Activated CD8-positive, alpha-beta memory T cell treated with anti-CD3 and anti-CD28 coated beads for 36 hours (primary cell): Measurements from ENCODE around the gene CLUH. TPM values are rescaled to one million over a fixed set of nuclear protein-coding genes. Genes with fewer than 3 reads are reported as not detected.
"Not testable (repeated sequence)": the region's sequence is repeated elsewhere in the genome, so short reads cannot be mapped to it uniquely, and the experiment has no call there.

Experiments
- CTCF ChIA-PET: fragments of 350-600 bp; sonication (Branson Sonifier 250); formaldehyde crosslinking; loops from one replicate; lab custom pipeline; 2021; ENCODE audit warnings: antibody characterized with exemption; lab: Charles Lee
- POLR2A ChIA-PET: fragments of 350-600 bp; sonication (Branson Sonifier 250); formaldehyde crosslinking; loops from one replicate; lab custom pipeline; 2021; ENCODE audit warnings: antibody characterized with exemption; lab: Charles Lee
- total RNA-seq, 2 experiments: library from RNA; stranded (reverse); gene quantifications; one replicate each; pipeline ENCODE4 v1.2.3, GENCODE V29; 2021

Gene CLUH
- total RNA-seq, 2 experiments from 2014 or later = 152 to 164 TPM

DNA sequence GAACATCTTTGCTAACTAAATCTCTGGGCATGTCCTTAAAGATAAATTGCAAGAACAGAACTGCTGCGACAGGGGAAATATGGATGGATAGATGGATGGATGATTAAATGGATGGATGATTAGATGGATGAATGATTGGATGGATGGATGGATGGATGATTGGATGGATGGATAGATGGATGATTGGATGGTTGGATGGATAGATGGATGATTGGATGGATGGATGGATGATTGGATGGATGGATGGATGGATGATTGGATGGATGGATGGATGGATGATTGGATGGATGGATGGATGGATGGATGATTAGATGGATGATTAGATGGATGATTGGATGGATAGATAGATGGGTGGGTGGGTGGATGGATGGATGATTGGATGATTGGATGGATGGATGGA lies 32.3 kb downstream of the CLUH start:
- POLR2A ChIA-PET, CTCF ChIA-PET: not testable (repeated sequence)

DNA sequence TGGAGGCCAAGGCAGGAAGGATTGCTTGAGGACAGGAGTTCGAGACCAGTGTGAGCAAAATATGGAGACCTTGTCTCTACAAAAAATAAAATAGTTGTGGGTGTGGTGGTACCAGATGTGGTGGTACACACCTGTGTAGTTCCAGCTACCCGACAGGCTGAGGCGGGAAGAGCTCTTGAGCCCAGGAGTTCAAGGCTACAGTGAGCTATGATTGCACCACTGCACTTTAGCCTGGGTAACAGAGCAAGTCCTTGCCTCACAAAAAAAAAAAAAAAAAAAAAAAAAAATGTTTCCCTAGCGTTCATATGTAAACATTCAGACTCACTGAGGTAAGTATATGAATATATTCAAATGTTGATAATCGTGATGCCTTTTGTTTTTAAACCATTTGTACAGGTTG lies 39.5 kb downstream of the CLUH start:
- POLR2A ChIA-PET = no interaction called here
- CTCF ChIA-PET = no interaction called here

DNA sequence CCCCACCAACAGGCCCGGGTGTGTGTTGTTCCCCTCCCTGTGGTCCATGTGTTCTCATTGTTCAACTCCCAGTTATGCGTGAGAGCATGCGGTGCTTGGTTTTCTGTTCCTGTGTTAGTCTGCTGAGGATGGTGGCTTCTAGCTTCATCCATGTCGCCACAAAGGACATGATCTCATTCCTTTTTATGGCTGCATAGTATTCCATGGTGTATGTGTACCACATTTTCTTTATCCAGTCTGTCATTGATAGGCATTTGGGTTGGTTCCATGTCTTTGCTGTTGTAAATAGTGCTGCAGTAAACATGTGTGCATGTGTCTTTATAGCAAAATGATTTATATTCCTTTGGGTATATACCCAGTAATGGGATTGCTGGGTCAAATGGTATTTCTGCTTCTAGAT lies 51.2 kb downstream of the CLUH start:
- POLR2A ChIA-PET, CTCF ChIA-PET: not testable (repeated sequence)

DNA sequence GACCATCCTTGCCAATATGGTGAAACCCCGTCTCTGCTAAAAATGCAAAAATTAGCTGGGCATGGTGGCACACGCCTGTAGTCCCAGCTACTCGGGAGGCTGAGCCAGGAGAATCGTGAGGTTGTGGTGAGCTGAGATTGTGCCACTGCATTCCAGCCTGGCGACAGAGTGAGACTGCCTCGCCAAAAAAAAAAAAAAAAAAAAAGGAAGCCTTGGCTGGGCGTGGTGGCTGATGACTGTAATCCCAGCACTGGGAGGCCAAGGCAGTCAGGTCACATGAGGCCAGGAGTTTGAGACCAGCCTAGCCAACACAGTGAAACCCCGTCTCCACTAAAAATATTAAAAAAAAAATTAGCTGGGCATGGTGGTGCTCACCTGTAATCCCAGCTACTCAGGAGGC lies 52.2 kb downstream of the CLUH start:
- ChIA-PET CTCF (interaction anchor here (0.6 to 0.7 kb wide), 2 partner anchors 16 to 20 kb away, joined by 3 to 4 read pairs; no protein-coding TSS in a partner anchor), POLR2A (interaction anchor here (0.6 kb wide), 2 partner anchors 87 to 1366 kb away, joined by 4 to 9 read pairs; no protein-coding TSS in a partner anchor)

DNA sequence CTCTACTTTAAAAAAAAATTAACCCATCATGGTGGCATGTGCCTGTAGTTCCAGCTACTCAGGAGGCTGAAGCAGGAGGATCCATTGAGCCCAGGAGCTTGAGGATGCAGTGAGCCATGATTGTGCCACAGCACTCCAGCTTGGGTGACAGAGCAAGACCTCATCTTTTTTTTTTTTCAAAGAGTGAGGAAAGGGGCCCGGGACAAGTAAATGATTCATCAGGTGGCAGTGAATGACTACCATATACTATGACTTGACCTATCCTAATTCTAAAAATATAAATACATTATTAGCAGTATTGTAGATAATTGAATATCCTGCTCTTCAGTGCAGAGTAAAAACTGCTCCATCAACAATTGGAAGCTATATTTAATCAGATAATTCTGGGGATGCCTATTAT lies 55.3 kb downstream of the CLUH start:
- CTCF ChIA-PET = interaction anchor here (0.7 kb wide), 1 partner anchor 120 kb away, joined by 3 read pairs; no protein-coding TSS in a partner anchor
- POLR2A ChIA-PET = interaction anchor here (0.7 kb wide), 1 partner anchor 1641 kb away, joined by 3 read pairs; no protein-coding TSS in a partner anchor

DNA sequence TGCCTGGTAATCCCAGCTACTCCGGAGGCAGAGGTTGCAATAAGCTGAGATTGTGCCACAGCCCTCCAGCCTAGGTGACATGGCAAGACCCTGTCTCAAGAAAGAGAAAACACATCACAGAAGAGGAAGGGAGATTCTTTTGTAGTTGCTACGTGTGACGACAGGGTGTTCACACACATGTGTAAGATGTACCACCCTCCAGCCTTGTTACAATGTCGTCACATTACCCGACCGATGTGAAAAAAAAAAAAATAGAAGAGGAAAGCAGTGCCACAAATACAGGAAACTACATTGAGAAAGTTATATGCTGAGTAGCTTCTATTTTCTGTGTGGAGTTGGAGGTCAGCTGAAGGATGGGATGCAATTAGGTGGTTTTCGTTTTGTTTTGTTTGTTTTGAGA lies 56.0 kb downstream of the CLUH start:
- CTCF ChIA-PET = interaction anchor here (0.6 to 0.7 kb wide), 2 partner anchors 11 to 121 kb away, joined by 3 read pairs; no protein-coding TSS in a partner anchor
- POLR2A ChIA-PET = interaction anchor here (0.7 kb wide), 1 partner anchor 1642 kb away, joined by 3 read pairs; no protein-coding TSS in a partner anchor

DNA sequence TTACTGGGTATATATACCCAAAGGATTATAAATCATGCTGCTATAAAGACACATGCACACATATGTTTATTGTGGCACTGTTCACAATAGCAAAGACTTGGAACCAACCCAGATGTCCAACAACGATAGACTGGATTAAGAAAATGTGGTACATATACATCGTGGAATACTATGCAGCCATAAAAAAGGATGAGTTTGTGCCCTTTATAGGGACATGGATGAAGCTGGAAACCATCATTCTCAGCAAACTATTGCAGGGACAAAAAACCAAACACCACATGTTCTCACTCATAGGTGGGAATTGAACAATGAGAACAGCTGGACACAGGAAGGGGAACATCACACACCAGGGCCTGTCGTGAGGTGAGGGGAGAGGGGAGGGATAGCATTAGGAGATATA lies 58.7 kb downstream of the CLUH start:
- POLR2A ChIA-PET, CTCF ChIA-PET: not testable (repeated sequence)

DNA sequence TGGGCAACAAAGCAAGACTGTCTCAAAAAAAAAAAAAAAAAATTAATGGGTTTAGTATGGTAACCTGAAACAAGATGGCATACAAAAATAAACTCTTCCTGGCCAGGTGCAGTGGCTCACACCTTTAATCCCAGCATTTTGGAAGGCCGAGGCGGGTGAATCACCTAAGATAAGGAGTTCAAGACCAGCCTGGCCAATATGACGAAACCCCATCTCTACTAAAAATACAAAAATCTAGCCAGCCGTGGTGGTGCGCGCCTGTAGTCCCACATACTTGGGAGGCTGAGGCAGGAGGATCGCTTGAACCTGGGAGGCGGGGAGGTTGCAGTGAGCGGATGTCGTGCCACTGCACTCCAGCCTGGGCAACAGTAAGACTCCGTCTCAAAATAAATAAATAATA lies 62.4 kb downstream of the CLUH start:
- ChIA-PET POLR2A (no interaction called here), CTCF (interaction anchor here (0.7 kb wide), 1 partner anchor 157 kb away, joined by 3 read pairs; no protein-coding TSS in a partner anchor)

DNA sequence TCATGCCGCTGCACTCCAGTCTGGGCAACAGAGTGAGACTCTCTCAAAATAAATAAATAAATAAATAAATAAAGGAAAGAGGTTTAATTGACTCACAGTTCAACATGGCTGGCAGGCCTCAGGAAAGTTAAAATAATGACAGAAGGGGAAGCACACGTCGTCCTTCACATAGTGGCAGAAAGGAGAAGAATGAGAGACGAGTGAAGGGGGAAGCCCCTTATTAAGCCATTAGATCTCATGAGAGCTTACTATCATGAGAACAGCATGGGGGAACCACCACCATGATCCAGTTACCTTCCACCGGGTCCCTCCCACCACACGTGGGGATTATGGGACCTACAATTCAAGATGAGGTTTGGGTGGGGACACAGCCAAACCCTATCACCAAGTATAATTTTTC lies 63.6 kb downstream of the CLUH start:
- POLR2A ChIA-PET = no interaction called here
- CTCF ChIA-PET = no interaction called here

DNA sequence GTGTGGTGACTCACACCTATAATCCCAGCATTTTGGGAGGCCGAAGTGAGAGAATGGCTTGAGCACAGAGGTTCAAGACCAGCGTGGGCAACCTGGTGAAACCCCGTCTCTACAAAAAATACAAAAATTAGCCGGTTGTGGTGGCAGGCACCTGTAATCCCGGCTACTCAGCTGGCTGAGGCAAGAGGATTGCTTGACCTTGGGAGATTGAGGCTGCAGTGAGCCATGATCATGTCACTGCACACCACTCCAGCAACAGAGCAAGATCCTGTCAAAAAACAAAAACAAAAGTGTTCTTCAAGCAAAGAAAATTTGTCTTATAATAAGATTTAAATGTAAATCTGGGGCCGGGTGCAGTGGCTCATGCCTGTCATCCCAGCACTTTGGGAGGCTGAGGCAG lies 66.6 kb downstream of the CLUH start:
- POLR2A ChIA-PET = interaction anchor here (0.6 kb wide), 1 partner anchor 236 kb away, joined by 3 read pairs; no protein-coding TSS in a partner anchor
- CTCF ChIA-PET = no interaction called here

Other genes with a start within 250 kb of the CLUH start
- 10 to 100 TPM; 63.5 to 69.6 TPM for gene METTL16, start 199.9 kb downstream of the CLUH start, total RNA-seq
- 100 to 1,000 TPM; 148 to 152 TPM for gene PAFAH1B1, start 118.1 kb downstream of the CLUH start, total RNA-seq
- not detected for gene CCDC92B, start 37.9 kb upstream of the CLUH start, total RNA-seq
- gene RAP1GAP2, start 84.7 kb upstream of the CLUH start, total RNA-seq = under 1 TPM; 0.27 to 0.52 TPM